Uterus (tissue), 2 donors: ENCODE measurements around the gene EIF4EBP2.

Experiments used
- CTCF ChIP-seq, 4 experiments: fragments of 200-600 bp in 2 of 4; fragments of 450-650 bp in 2 of 4; sonication (generic) in 2 of 4; IDR thresholded peaks; one replicate each; pipeline ENCODE4 v1.5.1; 2016 to 2019; ENCODE audit warnings: antibody characterized with exemption in 4 of 4, mild to moderate bottlenecking in 2 of 4, moderate library complexity in 1 of 4
- POLR2A ChIP-seq, 2 donors: fragments of 450-650 bp; IDR thresholded peaks; one replicate each; pipeline ENCODE4 v1.6.1; 2016; ENCODE audit warnings: antibody characterized with exemption in 2 of 2, mild to moderate bottlenecking in 1 of 2, moderate library complexity in 1 of 2

- TF ChIP-seq CTCF (IDR thresholded peaks at IDR 0.05) (no peak), POLR2A (IDR thresholded peaks at IDR 0.05) (no peak)
These were observed 35.0 kb upstream of the EIF4EBP2 start for GRCh38 chr10:70368774-70369482.
